ENCODE measurements around the gene UNC93A. TPM values are rescaled to one million over a fixed set of nuclear protein-coding genes. Genes with fewer than 3 reads are reported as not detected.

Gene UNC93A
- total RNA-seq, 1 donor from 2014 or later: not detected

DNA sequence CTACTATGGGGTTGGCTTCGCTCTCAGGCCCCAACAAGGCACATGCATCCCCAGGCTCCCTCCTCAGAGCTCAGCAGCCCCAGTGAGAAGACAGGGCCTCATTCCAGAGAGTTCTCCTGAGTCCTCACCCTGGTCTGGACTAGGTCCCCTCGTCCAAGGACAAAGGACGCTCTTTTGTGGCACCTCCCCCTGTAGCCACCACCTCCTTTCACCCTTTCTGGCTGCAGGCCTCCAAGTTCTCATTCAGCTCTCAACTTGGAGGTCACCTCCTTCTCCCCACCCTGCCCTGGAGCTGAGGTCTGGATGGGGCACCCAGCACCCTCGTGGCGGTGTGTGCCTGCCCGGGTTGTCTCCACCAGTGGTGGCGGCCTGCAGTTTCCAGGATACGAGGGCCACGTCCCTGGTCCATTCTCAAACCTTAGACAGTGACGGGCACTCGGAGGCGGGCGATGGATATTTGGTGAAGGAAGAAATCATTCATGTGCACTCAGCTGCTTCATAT, 2.5 kb downstream of the UNC93A start:
- DNase-seq: no peak
- H3K9me3 Mint-ChIP-seq: no peaks in the 10 kb centered on the region
- intact Hi-C loops (cut with micrococcal nuclease): loop anchor here (10.0 kb wide), 1 partner anchor 519 kb away; no protein-coding TSS in a partner anchor

DNA sequence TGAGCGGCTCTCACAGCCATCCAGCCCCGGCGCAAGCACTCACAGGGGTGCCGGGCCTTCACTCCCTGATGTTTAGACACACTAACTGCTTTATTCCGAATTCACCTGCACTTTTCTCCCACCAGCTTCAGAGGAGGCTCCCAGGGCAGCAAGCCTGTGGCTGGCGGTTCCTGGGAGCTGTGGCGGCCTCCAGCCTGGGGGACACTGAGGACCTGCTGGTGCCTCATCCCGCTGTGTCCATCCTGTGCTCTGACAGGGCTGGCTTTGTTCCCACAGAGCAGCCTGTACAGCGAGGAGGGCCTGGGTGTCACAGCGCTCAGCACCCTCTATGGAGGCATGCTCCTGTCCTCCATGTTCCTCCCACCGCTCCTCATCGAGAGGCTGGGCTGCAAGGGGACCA, 3.1 kb downstream of the UNC93A start:
- intact Hi-C loops (cut with micrococcal nuclease): loop anchor here (10.0 kb wide), 1 partner anchor 519 kb away; no protein-coding TSS in a partner anchor
- H3K27me3 Mint-ChIP-seq: peaks cover 4% of the 10 kb centered on the region

More for the DNA sequence above, 2.5 kb downstream of the UNC93A start:
- no peaks in the 10 kb centered on the region for H3K4me1 Mint-ChIP-seq
- no peaks in the 10 kb centered on the region for H3K36me3 Mint-ChIP-seq (ENCODE audit: low read depth)
- no peak overlapping the region for H3K4me3 Mint-ChIP-seq
- no peak overlapping the region for H3K27ac Mint-ChIP-seq
- peaks cover 6% of the 10 kb centered on the region for H3K27me3 Mint-ChIP-seq

DNA sequence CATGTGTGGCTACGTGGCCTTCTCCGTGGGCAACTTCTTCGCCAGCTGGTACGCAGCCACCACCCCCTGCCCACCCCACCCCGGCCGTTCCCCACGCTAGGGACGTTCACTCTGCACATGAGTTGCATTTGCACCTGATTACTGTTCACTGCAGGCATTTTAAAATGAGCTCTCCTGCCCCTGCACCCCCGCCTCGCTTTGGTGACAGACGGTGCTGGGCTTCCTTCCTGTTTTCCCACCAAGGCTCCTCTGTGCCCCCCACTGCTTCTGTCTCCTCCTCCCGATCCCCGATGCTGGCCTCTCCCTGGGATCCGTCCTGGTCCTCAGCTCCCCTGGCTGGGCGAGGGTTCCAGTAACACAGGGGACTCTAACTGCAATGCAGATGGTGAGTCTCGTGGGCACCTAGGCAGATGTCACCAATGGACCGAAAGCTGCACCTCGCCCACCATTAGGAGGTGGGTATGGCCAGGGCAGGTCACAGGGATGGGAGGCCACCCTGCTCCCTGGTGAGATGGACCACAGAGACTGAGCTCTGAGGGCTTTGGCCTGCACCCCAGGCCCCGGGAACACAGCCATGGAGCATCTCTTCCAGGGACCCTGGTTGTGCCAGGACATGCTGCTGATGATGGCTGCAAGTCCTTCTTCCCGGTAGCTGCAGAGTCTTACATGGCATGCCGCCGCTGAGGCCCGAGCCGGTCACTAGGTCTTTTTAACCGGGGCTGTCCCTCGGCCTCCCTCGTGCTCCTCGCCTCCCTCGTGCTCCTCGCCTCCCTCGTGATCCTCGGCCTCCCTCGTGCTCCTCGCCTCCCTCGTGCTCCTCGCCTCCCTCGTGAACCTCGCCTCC, 3.8 kb downstream of the UNC93A start:
- Mint-ChIP-seq H3K27me3 (peaks cover 3% of the 10 kb centered on the region), H3K4me3 (no peak overlapping the region), H3K27ac (no peak overlapping the region), H3K4me1 (no peaks in the 10 kb centered on the region), H3K9me3 (no peaks in the 10 kb centered on the region), H3K36me3 (ENCODE audit: low read depth) (no peaks in the 10 kb centered on the region)
- no peak for DNase-seq
- intact Hi-C loops (cut with micrococcal nuclease): loop anchor here (10.0 kb wide), 1 partner anchor 520 kb away; no protein-coding TSS in a partner anchor

More for the DNA sequence above, 3.1 kb downstream of the UNC93A start:
- DNase-seq: no peak
- no peaks in the 10 kb centered on the region for H3K9me3 Mint-ChIP-seq
- H3K4me3 Mint-ChIP-seq: no peak overlapping the region
- H3K27ac Mint-ChIP-seq: no peak overlapping the region
- H3K4me1 Mint-ChIP-seq: no peaks in the 10 kb centered on the region
- H3K36me3 Mint-ChIP-seq (ENCODE audit: low read depth): no peaks in the 10 kb centered on the region

DNA sequence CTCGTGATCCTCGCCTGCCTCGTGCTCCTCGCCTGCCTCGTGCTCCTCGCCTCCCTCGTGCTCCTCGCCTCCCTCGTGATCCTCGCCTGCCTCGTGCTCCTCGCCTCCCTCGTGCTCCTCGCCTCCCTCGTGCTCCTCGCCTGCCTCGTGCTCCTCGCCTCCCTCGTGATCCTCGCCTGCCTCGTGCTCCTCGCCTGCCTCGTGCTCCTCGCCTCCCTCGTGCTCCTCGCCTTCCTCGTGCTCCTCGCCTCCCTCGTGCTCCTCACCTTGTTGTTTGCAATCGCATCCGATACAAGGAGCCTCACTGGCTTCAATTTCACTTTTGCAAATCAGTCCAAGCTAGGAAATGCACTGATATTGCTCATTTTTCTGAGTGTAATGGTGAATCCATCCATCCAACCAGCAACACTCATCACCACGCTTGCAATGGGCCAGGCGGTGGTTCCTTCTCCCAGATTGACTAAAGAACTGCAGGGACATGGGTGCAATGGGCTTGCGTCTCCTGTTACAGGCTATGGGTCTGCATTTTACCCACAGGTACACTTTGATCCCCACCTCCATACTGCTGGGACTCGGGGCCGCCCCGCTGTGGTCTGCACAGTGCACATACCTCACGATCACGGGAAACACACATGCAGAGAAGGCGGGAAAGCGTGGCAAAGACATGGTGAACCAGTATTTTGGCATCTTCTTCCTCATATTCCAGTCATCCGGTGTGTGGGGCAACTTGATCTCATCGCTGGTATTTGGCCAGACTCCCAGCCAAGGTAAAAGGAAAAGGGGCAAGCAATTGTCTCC, 4.6 kb downstream of the UNC93A start:
- Mint-ChIP-seq H3K9me3 (no peaks in the 10 kb centered on the region), H3K4me1 (no peaks in the 10 kb centered on the region), H3K27me3 (peaks cover 3% of the 10 kb centered on the region), H3K27ac (no peak overlapping the region), H3K36me3 (ENCODE audit: low read depth) (no peaks in the 10 kb centered on the region), H3K4me3 (no peak overlapping the region)
- intact Hi-C loops (cut with micrococcal nuclease): loop anchor here (10.0 kb wide), 1 partner anchor 521 kb away; no protein-coding TSS in a partner anchor
- DNase-seq: no peak

DNA sequence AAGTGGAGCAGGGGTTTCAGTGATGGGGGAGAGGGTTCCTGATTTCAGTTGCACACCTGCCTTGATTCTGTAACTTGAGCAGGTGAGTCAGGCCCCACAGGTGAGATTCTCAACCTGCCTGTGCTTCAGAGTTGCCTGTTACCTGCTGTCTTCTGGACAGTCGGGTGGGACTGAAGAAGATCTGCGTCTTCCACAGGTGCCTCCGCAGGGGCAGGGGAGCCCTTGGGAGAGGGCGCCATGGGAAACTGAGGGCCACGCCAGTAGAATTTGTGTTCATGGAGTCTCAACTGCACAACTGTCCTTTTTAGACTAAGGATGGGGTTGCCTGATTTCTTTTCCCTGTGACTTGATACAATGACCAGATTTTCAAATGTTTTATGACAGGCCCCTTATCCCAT, 5.2 kb downstream of the UNC93A start:
- H3K4me3 Mint-ChIP-seq: no peak overlapping the region
- H3K36me3 Mint-ChIP-seq (ENCODE audit: low read depth): no peaks in the 10 kb centered on the region
- intact Hi-C loops (cut with micrococcal nuclease): loop anchor here (10.0 kb wide), 1 partner anchor 521 kb away; no protein-coding TSS in a partner anchor
- H3K4me1 Mint-ChIP-seq: no peaks in the 10 kb centered on the region
- H3K9me3 Mint-ChIP-seq: no peaks in the 10 kb centered on the region
- H3K27me3 Mint-ChIP-seq: peaks cover 3% of the 10 kb centered on the region
- no peak overlapping the region for H3K27ac Mint-ChIP-seq
- no peak for DNase-seq

DNA sequence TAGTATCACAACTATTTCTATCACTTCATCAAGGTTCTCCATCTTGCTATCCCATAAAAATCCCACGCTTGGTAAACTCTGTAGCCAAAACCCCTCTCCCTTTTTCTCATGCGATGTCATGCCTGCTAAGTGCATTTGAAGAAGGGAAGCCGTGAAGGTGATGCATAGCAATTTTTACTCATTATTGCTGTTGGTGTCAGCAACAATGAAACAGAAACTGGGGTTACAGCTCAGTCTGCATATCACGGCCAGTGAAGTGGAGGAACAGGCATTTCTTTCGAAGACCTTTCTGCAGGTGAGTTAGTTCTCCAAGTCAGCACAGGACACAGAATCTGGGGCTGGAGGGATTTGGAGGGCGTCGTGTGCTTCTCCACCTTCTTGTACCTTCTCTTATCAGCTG, 5.8 kb downstream of the UNC93A start:
- intact Hi-C loops (cut with micrococcal nuclease): loop anchor here (10.0 kb wide), 1 partner anchor 522 kb away; no protein-coding TSS in a partner anchor
- peaks cover under 1% of the 10 kb centered on the region for H3K27me3 Mint-ChIP-seq
- H3K27ac Mint-ChIP-seq: no peak overlapping the region
- H3K36me3 Mint-ChIP-seq (ENCODE audit: low read depth): no peaks in the 10 kb centered on the region
- no peak for DNase-seq
- no peaks in the 10 kb centered on the region for H3K4me1 Mint-ChIP-seq
- no peaks in the 10 kb centered on the region for H3K9me3 Mint-ChIP-seq
- H3K4me3 Mint-ChIP-seq: no peak overlapping the region

DNA sequence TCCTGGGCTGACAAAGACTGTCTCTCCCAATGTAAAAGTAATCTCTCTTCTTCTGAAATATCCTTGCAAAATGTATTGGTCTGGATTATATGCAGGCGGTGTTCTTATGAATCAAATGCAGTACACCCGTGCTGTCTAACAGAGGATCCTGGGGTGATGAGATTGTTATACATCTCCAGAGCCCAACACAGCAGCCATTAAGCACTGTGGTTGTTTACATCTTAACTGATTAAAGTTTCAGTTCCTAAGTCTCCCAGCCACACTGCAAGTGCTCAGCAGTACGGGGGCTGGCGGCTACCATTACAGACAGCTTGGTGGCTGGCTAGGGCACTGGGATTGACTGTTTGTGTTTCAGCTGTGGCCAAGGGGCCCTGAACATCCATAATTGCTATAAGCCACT, 7.0 kb downstream of the UNC93A start:
- no peaks in the 10 kb centered on the region for H3K4me1 Mint-ChIP-seq

DNA sequence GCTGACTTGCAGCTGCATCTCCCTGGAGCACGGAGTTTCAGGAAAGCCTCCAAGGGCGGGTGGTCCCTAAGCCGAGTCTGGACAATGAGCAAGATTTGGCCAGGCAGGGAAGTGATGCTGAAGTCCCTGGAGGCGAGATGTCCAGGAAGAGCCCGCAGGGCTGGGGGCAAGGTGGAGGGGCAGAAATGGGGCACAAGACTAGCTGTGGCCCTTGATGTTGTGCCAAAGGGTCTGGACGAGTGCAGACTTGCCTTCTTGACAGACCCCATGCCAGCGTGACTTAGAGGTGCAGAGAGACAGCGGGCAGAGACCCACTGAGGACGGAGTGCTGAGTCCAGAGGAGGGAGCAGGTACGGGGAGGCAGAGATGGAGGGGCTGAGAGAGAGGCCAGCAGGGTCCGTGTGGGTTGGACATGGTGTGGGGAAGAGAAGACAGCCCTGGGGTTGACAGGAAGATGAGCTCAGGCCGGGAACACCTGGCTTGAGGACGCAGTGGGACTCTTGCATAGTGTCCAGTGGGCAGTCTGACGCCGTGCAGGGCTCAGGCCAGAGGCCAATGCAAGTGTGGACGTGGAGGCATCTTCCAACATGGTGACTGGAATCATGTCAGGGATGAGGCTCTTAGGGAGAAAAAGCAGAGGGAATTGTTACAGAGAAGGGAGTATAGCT, 8.7 kb downstream of the UNC93A start:
- no peak overlapping the region for H3K27ac Mint-ChIP-seq
- intact Hi-C loops (cut with micrococcal nuclease): loop anchor here (10.0 kb wide), 1 partner anchor 525 kb away; no protein-coding TSS in a partner anchor
- H3K36me3 Mint-ChIP-seq (ENCODE audit: low read depth): no peaks in the 10 kb centered on the region

More for the DNA sequence above, 7.0 kb downstream of the UNC93A start:
- H3K9me3 Mint-ChIP-seq: no peaks in the 10 kb centered on the region
- no peak overlapping the region for H3K27ac Mint-ChIP-seq
- H3K27me3 Mint-ChIP-seq: no peaks in the 10 kb centered on the region
- H3K36me3 Mint-ChIP-seq (ENCODE audit: low read depth): no peaks in the 10 kb centered on the region
- no peak overlapping the region for H3K4me3 Mint-ChIP-seq
- intact Hi-C loops (cut with micrococcal nuclease): loop anchor here (10.0 kb wide), 1 partner anchor 523 kb away; no protein-coding TSS in a partner anchor
- DNase-seq: no peak

DNA sequence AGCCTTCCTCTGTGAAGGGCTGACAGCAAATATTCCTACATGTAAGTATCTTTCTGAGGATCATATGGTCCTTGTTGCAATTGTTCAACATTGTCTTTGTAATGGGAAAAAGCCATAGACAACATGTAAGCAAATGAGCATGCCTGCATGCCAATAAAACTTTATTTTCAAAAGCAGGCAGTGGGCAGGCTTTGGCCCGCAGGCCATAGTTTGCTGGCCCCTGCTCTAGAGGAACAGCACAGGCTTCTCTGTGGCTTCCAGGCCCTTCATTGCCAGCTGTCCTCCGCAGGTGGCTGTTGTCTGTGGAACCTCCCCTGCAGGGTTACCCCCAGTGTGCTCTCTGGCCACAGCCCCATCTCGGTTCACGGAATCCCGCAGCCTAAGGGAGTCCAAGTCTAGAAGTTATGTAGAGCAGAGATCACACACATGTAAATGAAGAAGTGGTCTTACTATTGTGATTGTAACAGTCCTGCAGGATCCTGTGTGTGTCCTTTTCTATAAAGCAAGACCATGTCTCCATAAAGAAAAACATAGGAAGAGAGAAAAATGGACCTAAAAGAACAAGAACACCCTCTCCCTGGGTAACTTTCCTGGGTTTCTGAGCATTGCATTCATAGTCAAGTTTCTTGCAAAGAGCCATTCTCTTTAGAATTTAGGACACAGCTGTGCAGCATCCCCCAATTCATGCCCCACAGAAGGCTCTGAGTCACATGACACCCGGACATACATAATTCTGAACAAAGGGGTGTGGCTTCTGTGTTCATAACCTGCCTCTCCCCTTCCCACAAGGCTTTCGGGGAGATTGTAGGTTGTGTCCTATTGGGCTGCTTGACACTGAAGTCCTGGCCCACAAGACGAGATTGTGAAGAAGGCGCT, 10.0 kb downstream of the UNC93A start:
- intact Hi-C loops (cut with micrococcal nuclease): no loop called here
- H3K27me3 Mint-ChIP-seq: no peaks in the 10 kb centered on the region
- no peaks in the 10 kb centered on the region for H3K4me1 Mint-ChIP-seq
- H3K9me3 Mint-ChIP-seq: no peaks in the 10 kb centered on the region
- DNase-seq: no peak
- H3K27ac Mint-ChIP-seq: no peak overlapping the region
- H3K36me3 Mint-ChIP-seq (ENCODE audit: low read depth): no peaks in the 10 kb centered on the region
- H3K4me3 Mint-ChIP-seq: no peak overlapping the region

More for the DNA sequence above, 8.7 kb downstream of the UNC93A start:
- Mint-ChIP-seq H3K9me3 (no peaks in the 10 kb centered on the region), H3K4me3 (no peak overlapping the region), H3K27me3 (no peaks in the 10 kb centered on the region), H3K4me1 (no peaks in the 10 kb centered on the region)
- DNase-seq: no peak

DNA sequence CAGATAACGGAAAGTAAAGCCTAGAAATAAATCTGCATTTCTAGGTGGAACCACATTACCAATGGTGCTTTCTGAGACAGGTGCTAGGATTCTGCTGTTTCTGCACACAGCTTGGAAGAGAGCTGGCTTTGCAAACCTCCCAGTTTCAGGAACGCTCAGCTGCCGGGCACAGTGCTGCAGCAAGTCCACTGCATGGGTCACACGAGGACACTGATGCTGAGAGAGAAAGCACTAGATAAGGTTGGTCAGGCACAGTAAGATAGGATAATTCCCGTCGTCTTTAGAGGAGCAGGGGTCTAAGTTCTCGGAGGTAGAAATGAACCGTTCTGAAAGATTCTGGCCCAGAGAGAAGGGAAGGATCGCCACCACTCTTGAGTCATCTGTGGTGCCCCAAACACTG, 11.0 kb downstream of the UNC93A start:
- H3K9me3 Mint-ChIP-seq: no peaks in the 10 kb centered on the region
- H3K27ac Mint-ChIP-seq: no peak overlapping the region
- H3K27me3 Mint-ChIP-seq: no peaks in the 10 kb centered on the region
- H3K36me3 Mint-ChIP-seq (ENCODE audit: low read depth): no peaks in the 10 kb centered on the region
- DNase-seq: no peak
- no peaks in the 10 kb centered on the region for H3K4me1 Mint-ChIP-seq
- intact Hi-C loops (cut with micrococcal nuclease): no loop called here
- H3K4me3 Mint-ChIP-seq: no peak overlapping the region

DNA sequence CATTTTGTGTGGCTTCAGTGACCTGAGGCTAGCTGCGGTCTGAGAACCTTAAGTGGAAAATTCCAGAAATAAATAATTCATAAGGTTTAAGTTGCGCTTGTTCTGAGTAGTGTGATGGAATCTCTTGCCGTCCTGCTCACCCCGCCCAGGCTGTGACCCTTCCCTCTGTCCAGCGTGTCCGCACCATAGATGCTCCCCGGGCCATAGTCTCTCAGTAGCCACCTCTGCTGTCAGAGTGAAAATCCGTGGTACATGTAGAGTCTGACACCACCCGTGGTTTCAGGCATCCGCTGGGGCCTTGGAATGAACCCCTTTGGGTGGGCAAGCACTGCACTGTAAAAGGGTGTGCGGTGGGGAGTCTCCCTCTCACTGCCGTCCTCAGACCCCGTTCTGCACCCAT, 11.7 kb downstream of the UNC93A start:
- no peaks in the 10 kb centered on the region for H3K9me3 Mint-ChIP-seq
- intact Hi-C loops (cut with micrococcal nuclease): no loop called here
- DNase-seq: no peak
- no peaks in the 10 kb centered on the region for H3K27me3 Mint-ChIP-seq
- no peak overlapping the region for H3K4me3 Mint-ChIP-seq
- H3K27ac Mint-ChIP-seq: no peak overlapping the region
- no peaks in the 10 kb centered on the region for H3K36me3 Mint-ChIP-seq (ENCODE audit: low read depth)
- no peaks in the 10 kb centered on the region for H3K4me1 Mint-ChIP-seq

DNA sequence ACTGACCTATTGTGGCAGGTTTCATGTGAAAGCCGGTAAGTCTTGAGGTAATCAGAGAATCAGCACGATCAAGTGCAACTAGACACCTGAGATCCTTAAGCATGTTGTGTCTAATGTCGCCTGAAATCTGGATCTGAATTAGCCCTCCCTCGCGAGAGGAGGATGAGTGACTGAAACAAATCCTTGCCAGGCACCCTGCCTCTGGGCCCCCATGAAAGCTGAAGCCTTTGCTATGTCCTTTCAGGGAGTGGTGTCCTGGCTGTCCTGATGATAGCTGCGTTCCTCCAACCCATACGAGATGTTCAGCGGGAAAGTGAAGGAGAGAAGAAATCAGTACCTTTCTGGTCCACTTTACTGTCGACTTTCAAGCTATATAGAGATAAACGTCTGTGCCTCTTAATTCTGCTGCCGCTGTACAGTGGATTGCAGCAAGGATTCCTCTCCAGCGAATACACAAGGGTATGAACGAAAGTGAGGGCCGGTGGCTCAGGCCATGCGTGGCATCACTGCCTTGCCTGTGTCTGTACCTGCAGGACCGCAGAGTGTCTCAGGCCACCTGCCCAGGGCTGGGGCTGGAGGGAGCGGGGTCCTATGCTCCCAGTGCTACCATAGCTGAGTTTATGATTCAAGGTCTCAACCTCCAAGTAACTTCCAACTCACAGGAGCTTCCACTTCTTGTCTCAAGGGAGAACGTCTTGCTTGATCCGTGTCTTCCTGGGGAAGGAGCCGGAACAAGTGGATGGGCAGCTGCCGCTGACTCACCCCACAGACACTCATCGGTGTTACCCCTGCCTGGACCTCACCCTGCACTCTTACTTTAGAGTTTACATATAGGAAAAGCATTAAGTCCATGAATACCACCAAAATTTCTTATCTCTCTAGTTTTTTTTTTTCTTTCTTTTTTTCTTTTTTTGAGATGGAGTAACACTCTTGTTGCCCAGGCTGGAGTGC, 12.8 kb downstream of the UNC93A start:
- DNase-seq: no peak
- Mint-ChIP-seq H3K9me3 (no peaks in the 10 kb centered on the region), H3K4me1 (no peaks in the 10 kb centered on the region), H3K27ac (no peak overlapping the region), H3K36me3 (ENCODE audit: low read depth) (no peaks in the 10 kb centered on the region), H3K4me3 (no peak overlapping the region), H3K27me3 (no peaks in the 10 kb centered on the region)
- intact Hi-C loops (cut with micrococcal nuclease): no loop called here

All from activated CD4-positive, alpha-beta T cell treated with anti-CD3 and anti-CD28 coated beads, Interleukin-2, amount 10 ng/mL, durations not matched to agents 24 days and 14 days (primary cell).